Measurements from ENCODE around the gene CEP131. TPM values are rescaled to one million over a fixed set of nuclear protein-coding genes. Genes with fewer than 3 reads are reported as not detected.

CEP131 gene
- total RNA-seq, 4 donors from 2014 or later = 3.5 to 77.6 (median 9.8) TPM

- DNase-seq = no peak
- TF ChIP-seq POLR2A (IDR thresholded peaks at IDR 0.05) (no peak), CTCF (IDR thresholded peaks at IDR 0.05) (no peak)
- peaks cover 0 to 19% (median 12%) of the 10 kb centered on the region in 4 donors for H3K4me1 ChIP-seq
- H3K27me3 ChIP-seq = no peaks in the 10 kb centered on the region
- peak overlapping the region in 2 of 4 donors; percentile 47 to 78 for H3K27ac ChIP-seq
- H3K36me3 ChIP-seq = no peaks in the 10 kb centered on the region
- H3K4me3 ChIP-seq = peak overlapping the region; percentile 70 to 83 (median 76)
- H3K9me3 ChIP-seq = no peaks in the 10 kb centered on the region
Observed at GRCh38 chr17:81221842-81222619, 734 bp downstream of the CEP131 start.

GRCh38 chr17:81221371-81221841 is 1.4 kb downstream of the CEP131 start:
- H3K27me3 ChIP-seq = no peaks in the 10 kb centered on the region
- H3K4me3 ChIP-seq = no peak overlapping the region
- H3K27ac ChIP-seq = no peak overlapping the region
- H3K36me3 ChIP-seq = no peaks in the 10 kb centered on the region
- H3K9me3 ChIP-seq = no peaks in the 10 kb centered on the region
- TF ChIP-seq POLR2A (IDR thresholded peaks at IDR 0.05) = no peak
- no peak for TF ChIP-seq CTCF (IDR thresholded peaks at IDR 0.05)
- DNase-seq = no peak
- H3K4me1 ChIP-seq = peaks cover 0 to 19% (median 12%) of the 10 kb centered on the region in 4 donors

GRCh38 chr17:81219476-81220180 is 3.1 kb downstream of the CEP131 start:
- no peaks in the 10 kb centered on the region for H3K9me3 ChIP-seq
- H3K4me3 ChIP-seq = no peak overlapping the region
- no peak overlapping the region for H3K27ac ChIP-seq
- H3K4me1 ChIP-seq = peaks cover 0 to 19% (median 12%) of the 10 kb centered on the region in 4 donors
- no peak for DNase-seq
- no peaks in the 10 kb centered on the region for H3K36me3 ChIP-seq
- no peak for TF ChIP-seq POLR2A (IDR thresholded peaks at IDR 0.05)
- TF ChIP-seq CTCF (IDR thresholded peaks at IDR 0.05) = no peak
- H3K27me3 ChIP-seq = no peaks in the 10 kb centered on the region

- Histone ChIP-seq H3K36me3 (no peaks in the 10 kb centered on the region), H3K4me3 (no peak overlapping the region), H3K27me3 (no peaks in the 10 kb centered on the region), H3K27ac (no peak overlapping the region), H3K9me3 (no peaks in the 10 kb centered on the region), H3K4me1 (peaks cover 0 to 19% (median 12%) of the 10 kb centered on the region in 4 donors)
- no peak for DNase-seq
- TF ChIP-seq CTCF (IDR thresholded peaks at IDR 0.05) (no peak), POLR2A (IDR thresholded peaks at IDR 0.05) (no peak)
Observed at GRCh38 chr17:81218991-81219390, 3.8 kb downstream of the CEP131 start.

GRCh38 chr17:81218459-81218858 is 4.3 kb downstream of the CEP131 start:
- Histone ChIP-seq H3K27ac (no peak overlapping the region), H3K27me3 (no peaks in the 10 kb centered on the region), H3K4me3 (no peak overlapping the region), H3K9me3 (no peaks in the 10 kb centered on the region), H3K4me1 (peaks cover 0 to 14% (median 10%) of the 10 kb centered on the region in 4 donors), H3K36me3 (no peaks in the 10 kb centered on the region)
- no peak for TF ChIP-seq CTCF (IDR thresholded peaks at IDR 0.05)
- TF ChIP-seq POLR2A (IDR thresholded peaks at IDR 0.05) = no peak
- no peak for DNase-seq
